B cell (primary cell): Measurements from ENCODE around the gene SCGB1D4. TPM values are rescaled to one million over a fixed set of nuclear protein-coding genes. Genes with fewer than 3 reads are reported as not detected.
"Not testable (repeated sequence)": the region's sequence is repeated elsewhere in the genome, so short reads cannot be mapped to it uniquely, and the experiment has no call there.

Experiments used
- ATAC-seq: fragments of 200-7000 bp; cut with Tn5 transposase; one replicate; pipeline ENCODE4 v1.10.0; 2021; ENCODE audit warnings: low read depth, mild to moderate bottlenecking, moderate number of reproducible peaks, moderate library complexity
- CTCF ChIA-PET: fragments of 350-600 bp; sonication (Branson Sonifier 250); formaldehyde crosslinking; loops from one replicate; lab custom pipeline; 2021; ENCODE audit warnings: antibody characterized with exemption, inconsistent platforms; lab: Charles Lee
- POLR2A ChIA-PET: fragments of 350-600 bp; sonication (Branson Sonifier 250); formaldehyde crosslinking; loops from one replicate; lab custom pipeline; 2021; ENCODE audit warnings: antibody characterized with exemption; lab: Charles Lee
- DNase-seq: peaks from one replicate; pipeline ENCODE4 v3.0.0; 2013
- H2AFZ ChIP-seq: 2 replicates; pipeline ENCODE4 v1.6.1; 2012; ENCODE audit warnings: mild to moderate bottlenecking, low read depth, low read length; ENCODE audit not compliant: insufficient read depth, poor library complexity, severe bottlenecking
- H3K27ac ChIP-seq, 2 donors: 1 replicate in 1 of 2; 2 replicates in 1 of 2; pipeline ENCODE4 v1.5.1; 2012 to 2013; ENCODE audit warnings: low read length in 2 of 2, mild to moderate bottlenecking in 2 of 2, moderate library complexity in 1 of 2
- H3K27me3 ChIP-seq, 4 experiments: fragments of 200-600 bp in 1 of 4; sonication (generic) in 1 of 4; replicated peaks in 1 of 4; 1 replicate in 2 of 4; 2 replicates in 2 of 4; pipeline versions ENCODE4 v1.6.1 to v1.7.0; 2013 to 2016; ENCODE audit warnings: low read length in 3 of 4, mild to moderate bottlenecking in 2 of 4, mixed read lengths in 1 of 4, moderate library complexity in 1 of 4; ENCODE audit not compliant: insufficient read depth in 4 of 4, control insufficient read depth in 3 of 4; ENCODE audit errors: control extremely low read depth in 1 of 4
- H3K36me3 ChIP-seq, 2 experiments: replicated peaks in 1 of 2; 1 replicate in 1 of 2; 2 replicates in 1 of 2; pipeline versions ENCODE4 v1.6.1 to v1.7.1; 2013; ENCODE audit warnings: low read length in 1 of 2; ENCODE audit not compliant: insufficient read depth in 2 of 2, control insufficient read depth in 1 of 2; ENCODE audit errors: control extremely low read depth in 1 of 2, extremely low read depth in 1 of 2
- H3K4me1 ChIP-seq, 2 donors: fragments of 200-600 bp in 1 of 2; sonication (generic) in 1 of 2; 1 replicate in 1 of 2; 2 replicates in 1 of 2; pipeline versions ENCODE4 v1.5.1 to v1.6.1; 2013 to 2017; ENCODE audit warnings: low read length in 2 of 2; ENCODE audit not compliant: control insufficient read depth in 2 of 2, insufficient read depth in 2 of 2
- H3K4me2 ChIP-seq: replicated peaks from 2 replicates; pipeline ENCODE3; 2012; ENCODE audit warnings: mild to moderate bottlenecking, low read depth, low read length; ENCODE audit not compliant: poor library complexity, severe bottlenecking
- H3K4me3 ChIP-seq, 5 experiments: fragments of 200-600 bp in 1 of 5; sonication (generic) in 1 of 5; 1 replicate in 3 of 5; 2 replicates in 2 of 5; pipeline versions ENCODE4 v1.5.1 to v1.7.0; 2011 to 2016; ENCODE audit warnings: low read length in 4 of 5, mild to moderate bottlenecking in 4 of 5, low read depth in 2 of 5, control low read depth in 1 of 5, moderate library complexity in 1 of 5; ENCODE audit not compliant: insufficient read depth in 1 of 5; ENCODE audit errors: control extremely low read depth in 1 of 5, extremely low read depth in 1 of 5
- H3K79me2 ChIP-seq: fragments of 200-600 bp; sonication (generic); one replicate; pipeline ENCODE4 v1.6.0; 2016; ENCODE audit warnings: low read length; ENCODE audit not compliant: control insufficient read depth, insufficient read depth
- H3K9ac ChIP-seq: fragments of 200-600 bp; sonication (generic); 2 replicates; pipeline ENCODE4 v1.6.1; 2017; ENCODE audit warnings: mild to moderate bottlenecking, low read length, moderate library complexity
- H3K9me3 ChIP-seq, 3 donors: one replicate each; pipeline versions ENCODE4 v1.6.1 to v1.7.1; 2013; ENCODE audit warnings: low read length in 2 of 3; ENCODE audit not compliant: control insufficient read depth in 2 of 3, insufficient read depth in 1 of 3; ENCODE audit errors: control extremely low read depth in 1 of 3
- H4K20me1 ChIP-seq: 2 replicates; pipeline ENCODE4 v1.6.0; 2012; ENCODE audit warnings: mild to moderate bottlenecking, low read length; ENCODE audit not compliant: insufficient read depth, control insufficient read depth, poor library complexity, severe bottlenecking
- H3K27ac Mint-ChIP-seq: one replicate; pipeline ENCODE4 v1.8.0; 2021; ENCODE audit warnings: mixed read lengths
- H3K27me3 Mint-ChIP-seq: one replicate; pipeline ENCODE4 v1.8.0; 2021; ENCODE audit warnings: mixed read lengths
- H3K4me1 Mint-ChIP-seq: one replicate; pipeline ENCODE4 v1.8.0; 2021; ENCODE audit warnings: mixed read lengths
- H3K4me3 Mint-ChIP-seq: one replicate; pipeline ENCODE4 v1.8.0; 2021; ENCODE audit warnings: mixed read lengths
- H3K9me3 Mint-ChIP-seq: one replicate; pipeline ENCODE4 v1.8.0; 2022; ENCODE audit warnings: mixed read lengths; ENCODE audit not compliant: insufficient read depth
- EZH2 ChIP-seq: IDR thresholded peaks from 2 replicates; pipeline ENCODE4 v1.6.1; 2012; ENCODE audit warnings: borderline replicate concordance, low read depth, mild to moderate bottlenecking, moderate library complexity, low read length; ENCODE audit not compliant: insufficient read depth, poor library complexity, severe bottlenecking
- WGBS: methylation state at CpG from one replicate; pipeline ENCODE4 v1.1.5; 2013; ENCODE audit warnings: missing lambda C conversion rate; ENCODE audit not compliant: insufficient coverage; 5-methylcytosine and 5-hydroxymethylcytosine counted together
- intact Hi-C: fragments of 100-400 bp; cut with micrococcal nuclease; formaldehyde crosslinking; loops from one replicate; pipeline ENCODE4 v1.10.0; 2022
- polyA plus RNA-seq: library from polyadenylated mRNA; depleted of rRNA; stranded (reverse); fragments of >200 nt; gene quantifications from 2 replicates; pipeline ENCODE4 v1.2.3, GENCODE V29; 2012
- total RNA-seq, 2 donors: library from RNA; stranded (reverse); fragments of 120-200 nt in 1 of 2; gene quantifications; 1 replicate in 1 of 2; 2 replicates in 1 of 2; pipeline versions ENCODE4 v1.2.3 to v1.2.4, GENCODE V29; 2013 to 2022
- TF ChIP-seq, protein P1 (sequence below): fragments of 200-600 bp; IDR thresholded peaks from one replicate; pipeline ENCODE4 v1.8.0; 2022; ENCODE audit warnings: antibody characterized with exemption, mild to moderate bottlenecking

SCGB1D4 gene
- total and polyA plus RNA-seq, 2 donors (not counting 1 experiment from before 2014, with no cell fraction given): not detected

DNA sequence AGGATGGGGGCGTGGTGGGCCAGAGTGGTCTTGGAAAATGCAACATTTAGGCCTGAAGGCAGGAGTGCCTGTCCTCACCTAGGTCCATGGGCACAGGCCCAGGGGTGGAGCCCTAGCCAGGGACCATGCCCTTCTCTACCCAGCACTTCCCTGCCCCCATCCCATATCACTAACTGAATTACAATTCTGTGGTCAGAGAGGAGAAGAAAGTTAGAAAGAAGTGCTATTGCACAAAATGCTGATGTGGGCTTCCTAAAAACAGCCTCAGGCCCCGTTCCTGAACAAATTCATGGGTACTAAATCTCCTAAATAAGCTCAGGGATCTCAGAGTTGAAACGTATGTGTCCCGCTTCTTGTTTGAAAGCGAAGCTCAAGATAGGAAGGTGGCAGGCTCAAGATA is 34.9 kb upstream of the SCGB1D4 start:
- CTCF ChIA-PET: no interaction called here
- H3K4me1 ChIP-seq: peaks cover 8% of the 10 kb centered on the region in 2 donors
- peaks cover 38% of the 10 kb centered on the region for H3K27me3 Mint-ChIP-seq

DNA sequence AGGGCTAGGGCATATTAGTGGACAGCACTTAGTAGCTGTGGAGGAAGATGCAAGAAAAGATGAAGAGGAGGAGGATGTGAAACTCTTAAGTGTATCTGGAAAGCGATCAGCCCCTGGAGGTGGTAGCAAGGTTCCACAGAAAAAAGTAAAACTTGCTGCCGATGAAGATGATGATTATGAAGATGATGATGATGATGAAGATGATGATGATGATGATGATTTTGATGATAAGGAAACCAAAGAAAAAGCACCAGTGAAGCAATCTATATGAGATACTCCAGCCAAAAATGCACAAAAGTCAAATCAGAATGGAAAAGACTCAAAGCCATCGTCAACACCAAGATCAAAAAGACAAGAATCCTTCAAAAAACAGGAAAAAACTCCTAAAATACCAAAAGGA is 32.4 kb upstream of the SCGB1D4 start:
- H4K20me1 ChIP-seq, ATAC-seq, CTCF ChIA-PET, H3K4me3 Mint-ChIP-seq, H3K4me2 ChIP-seq, H3K36me3 ChIP-seq, intact Hi-C loops, H3K4me1 ChIP-seq, H3K4me1 Mint-ChIP-seq, POLR2A ChIA-PET, H3K9ac ChIP-seq, H3K9me3 Mint-ChIP-seq, H2AFZ ChIP-seq, H3K27ac Mint-ChIP-seq, DNase-seq, H3K27ac ChIP-seq, H3K9me3 ChIP-seq, H3K79me2 ChIP-seq, H3K4me3 ChIP-seq: not testable (repeated sequence)
- H3K27me3 ChIP-seq: peaks cover 0 to 21% (median 4%) of the 10 kb centered on the region in 4 experiments
- WGBS: 56% methylated on average over 1 of the region's 3 CpGs
- peaks cover 35% of the 10 kb centered on the region for H3K27me3 Mint-ChIP-seq

More for the DNA sequence above, 34.9 kb upstream of the SCGB1D4 start:
- Mint-ChIP-seq H3K4me3 (no peak overlapping the region), H3K4me1 (peaks cover 12% of the 10 kb centered on the region), H3K27ac (no peak overlapping the region), H3K9me3 (no peaks in the 10 kb centered on the region)
- POLR2A ChIA-PET: no interaction called here
- H3K36me3 ChIP-seq: no peaks in the 10 kb centered on the region
- H3K79me2 ChIP-seq: no peaks in the 10 kb centered on the region
- WGBS: 90% methylated on average over 5 of the region's 5 CpGs
- no peak overlapping the region for H3K9ac ChIP-seq
- H3K27me3 ChIP-seq: peaks cover 0 to 25% (median 4%) of the 10 kb centered on the region in 4 experiments
- H4K20me1 ChIP-seq: no peaks in the 10 kb centered on the region
- no peak overlapping the region for H3K4me3 ChIP-seq
- DNase-seq (no peak), ATAC-seq (no peak)
- TF ChIP-seq, protein P1, sequence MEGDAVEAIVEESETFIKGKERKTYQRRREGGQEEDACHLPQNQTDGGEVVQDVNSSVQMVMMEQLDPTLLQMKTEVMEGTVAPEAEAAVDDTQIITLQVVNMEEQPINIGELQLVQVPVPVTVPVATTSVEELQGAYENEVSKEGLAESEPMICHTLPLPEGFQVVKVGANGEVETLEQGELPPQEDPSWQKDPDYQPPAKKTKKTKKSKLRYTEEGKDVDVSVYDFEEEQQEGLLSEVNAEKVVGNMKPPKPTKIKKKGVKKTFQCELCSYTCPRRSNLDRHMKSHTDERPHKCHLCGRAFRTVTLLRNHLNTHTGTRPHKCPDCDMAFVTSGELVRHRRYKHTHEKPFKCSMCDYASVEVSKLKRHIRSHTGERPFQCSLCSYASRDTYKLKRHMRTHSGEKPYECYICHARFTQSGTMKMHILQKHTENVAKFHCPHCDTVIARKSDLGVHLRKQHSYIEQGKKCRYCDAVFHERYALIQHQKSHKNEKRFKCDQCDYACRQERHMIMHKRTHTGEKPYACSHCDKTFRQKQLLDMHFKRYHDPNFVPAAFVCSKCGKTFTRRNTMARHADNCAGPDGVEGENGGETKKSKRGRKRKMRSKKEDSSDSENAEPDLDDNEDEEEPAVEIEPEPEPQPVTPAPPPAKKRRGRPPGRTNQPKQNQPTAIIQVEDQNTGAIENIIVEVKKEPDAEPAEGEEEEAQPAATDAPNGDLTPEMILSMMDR: no peak
- no peak for TF ChIP-seq EZH2
- peaks cover 0 to 4% (median 0%) of the 10 kb centered on the region in 3 donors for H3K9me3 ChIP-seq
- H2AFZ ChIP-seq: no peak overlapping the region
- no peak overlapping the region for H3K27ac ChIP-seq
- intact Hi-C loops: no loop called here
- H3K4me2 ChIP-seq: no peak overlapping the region

DNA sequence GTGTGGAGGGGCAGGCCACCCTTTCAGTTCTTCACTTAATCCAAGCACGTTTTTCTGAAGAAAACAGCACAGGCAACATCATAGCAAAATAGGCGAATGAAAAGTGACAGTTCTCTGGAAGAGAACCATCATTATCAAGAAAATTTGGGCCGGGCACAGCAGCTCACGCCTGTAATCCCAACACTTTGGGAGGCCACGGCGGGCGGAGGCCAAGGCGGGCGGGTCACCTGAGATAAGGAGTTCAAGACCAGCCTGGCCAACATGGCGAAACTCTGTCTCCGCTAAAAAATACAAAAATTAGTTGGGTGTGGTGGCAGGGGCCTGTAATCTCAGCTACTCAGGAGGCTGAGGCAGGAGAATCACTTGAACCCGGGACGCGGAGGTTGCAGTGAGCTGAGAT is 28.7 kb upstream of the SCGB1D4 start:
- POLR2A ChIA-PET, H4K20me1 ChIP-seq, intact Hi-C loops, H3K9me3 ChIP-seq, H3K4me3 Mint-ChIP-seq, H3K27ac Mint-ChIP-seq, ATAC-seq, CTCF ChIA-PET, H3K36me3 ChIP-seq, H3K27me3 ChIP-seq, H3K79me2 ChIP-seq, H3K9me3 Mint-ChIP-seq, H3K4me1 Mint-ChIP-seq, H2AFZ ChIP-seq, H3K4me1 ChIP-seq, DNase-seq, H3K4me2 ChIP-seq, H3K4me3 ChIP-seq, H3K9ac ChIP-seq, H3K27ac ChIP-seq: not testable (repeated sequence)
- 83% methylated on average over 6 of the region's 14 CpGs for WGBS
- peaks cover 19% of the 10 kb centered on the region for H3K27me3 Mint-ChIP-seq
